ENCODE results near the gene SLC4A8.
"Not testable (repeated sequence)": the region's sequence is repeated elsewhere in the genome, so short reads cannot be mapped to it uniquely, and the experiment has no call there.

SLC4A8 gene

DNA sequence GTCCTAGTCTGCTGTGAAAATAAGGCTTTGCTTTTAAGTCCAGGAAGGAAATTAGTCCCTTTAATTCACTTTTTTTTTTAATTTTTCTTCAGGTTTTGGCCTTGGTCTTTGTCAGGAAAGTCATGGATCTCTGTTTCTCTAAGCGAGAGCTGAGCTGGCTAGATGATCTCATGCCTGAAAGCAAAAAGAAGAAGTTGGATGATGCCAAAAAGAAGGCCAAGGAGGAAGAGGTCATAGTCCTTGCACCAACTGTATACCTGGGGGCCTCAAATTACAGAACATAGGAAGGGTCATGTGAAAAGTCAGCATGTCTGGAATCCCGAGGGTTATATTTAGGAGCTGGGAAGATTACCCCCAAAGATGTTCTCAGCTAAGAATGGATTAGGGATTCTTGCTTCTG lies 72.3 kb downstream of the SLC4A8 start:
- H3K36me3 ChIP-seq (ENCODE audit: insufficient read depth, low read length): no peaks in the 10 kb centered on the region
- H3K4me3 ChIP-seq (ENCODE audit: low read depth in 1 of 2, low read length in 2 of 2): no peak overlapping the region
- no peaks in the 10 kb centered on the region for H3K27me3 ChIP-seq (ENCODE audit: control insufficient read depth in 1 of 2, insufficient read depth in 2 of 2, low read length in 2 of 2)
- no peak overlapping the region for H3K9ac ChIP-seq (ENCODE audit: low read length)
- H3K9me3 ChIP-seq (ENCODE audit: low read length): no peaks in the 10 kb centered on the region
- H3K4me1 ChIP-seq (ENCODE audit: insufficient read depth, low read length): no peaks in the 10 kb centered on the region
- H3K27ac ChIP-seq (ENCODE audit: low read depth, low read length): no peak overlapping the region

- Histone ChIP-seq H3K27me3 (ENCODE audit: control insufficient read depth in 1 of 2, insufficient read depth in 2 of 2, low read length in 2 of 2) (no peaks in the 10 kb centered on the region), H3K9me3 (ENCODE audit: low read length) (no peaks in the 10 kb centered on the region), H3K27ac (ENCODE audit: low read depth, low read length) (no peak overlapping the region), H3K4me3 (ENCODE audit: low read depth in 1 of 2, low read length in 2 of 2) (no peak overlapping the region), H3K9ac (ENCODE audit: low read length) (no peak overlapping the region), H3K36me3 (ENCODE audit: insufficient read depth, low read length) (no peaks in the 10 kb centered on the region), H3K4me1 (ENCODE audit: insufficient read depth, low read length) (no peaks in the 10 kb centered on the region)
Observed at GRCh38 chr12:51504851-51505250, 80.2 kb downstream of the SLC4A8 start.

- H3K27me3 ChIP-seq (ENCODE audit: control insufficient read depth in 1 of 2, insufficient read depth in 2 of 2, low read length in 2 of 2): no peaks in the 10 kb centered on the region
- no peak overlapping the region for H3K27ac ChIP-seq (ENCODE audit: low read depth, low read length)
- H3K36me3 ChIP-seq (ENCODE audit: insufficient read depth, low read length): no peaks in the 10 kb centered on the region
- no peaks in the 10 kb centered on the region for H3K4me1 ChIP-seq (ENCODE audit: insufficient read depth, low read length)
- H3K9me3 ChIP-seq (ENCODE audit: low read length): no peaks in the 10 kb centered on the region
- H3K4me3 ChIP-seq (ENCODE audit: low read depth in 1 of 2, low read length in 2 of 2): no peak overlapping the region
- no peak overlapping the region for H3K9ac ChIP-seq (ENCODE audit: low read length)
Observed at GRCh38 chr12:51505360-51506105, 80.9 kb downstream of the SLC4A8 start.

DNA sequence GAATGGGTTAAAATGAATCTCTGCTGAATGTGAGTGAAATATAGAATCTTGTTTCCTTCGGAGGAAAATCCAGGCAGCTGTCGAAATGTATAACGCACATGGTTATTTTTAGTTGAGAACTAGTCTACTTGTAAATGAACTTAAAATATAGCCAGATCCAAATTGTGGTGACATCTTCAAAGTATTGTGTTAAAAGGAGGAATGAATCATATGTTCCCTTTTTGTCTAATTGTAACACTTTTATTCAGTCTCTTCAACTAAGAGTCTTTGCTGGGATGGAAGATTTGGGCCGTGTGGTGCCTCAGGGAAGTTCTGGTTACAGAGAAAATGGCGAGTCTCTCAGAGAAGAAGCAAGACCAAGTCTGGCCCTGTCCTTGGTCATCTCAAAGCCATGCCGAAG lies 82.5 kb downstream of the SLC4A8 start:
- Histone ChIP-seq H3K9me3 (ENCODE audit: low read length) (no peaks in the 10 kb centered on the region), H3K27ac (ENCODE audit: low read depth, low read length) (no peak overlapping the region)

DNA sequence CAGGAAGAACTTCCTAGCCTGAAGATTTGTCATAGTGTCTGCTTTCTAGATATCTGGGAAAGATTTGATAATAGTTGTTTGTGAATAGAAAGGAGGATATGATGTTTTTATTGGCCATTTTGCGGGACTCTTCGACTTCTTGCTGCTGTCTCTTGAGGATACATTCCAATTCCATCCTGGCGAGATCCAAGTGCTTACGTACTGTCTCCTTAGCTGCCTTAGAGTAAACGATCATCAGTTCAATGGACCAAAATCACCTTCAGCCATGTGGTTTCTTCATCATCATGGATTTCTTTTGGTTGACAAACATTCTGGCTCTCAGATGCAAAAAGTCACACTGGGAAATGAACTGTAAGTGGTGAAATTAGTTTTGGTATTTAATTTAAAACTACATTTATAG lies 83.7 kb downstream of the SLC4A8 start:
- H3K9me3 ChIP-seq (ENCODE audit: low read length): no peaks in the 10 kb centered on the region
- H3K27me3 ChIP-seq (ENCODE audit: control insufficient read depth in 1 of 2, insufficient read depth in 2 of 2, low read length in 2 of 2): no peaks in the 10 kb centered on the region
- no peaks in the 10 kb centered on the region for H3K4me1 ChIP-seq (ENCODE audit: insufficient read depth, low read length)
- H3K9ac ChIP-seq (ENCODE audit: low read length): no peak overlapping the region
- H3K4me3 ChIP-seq (ENCODE audit: low read depth in 1 of 2, low read length in 2 of 2): no peak overlapping the region
- H3K36me3 ChIP-seq (ENCODE audit: insufficient read depth, low read length): no peaks in the 10 kb centered on the region
- H3K27ac ChIP-seq (ENCODE audit: low read depth, low read length): no peak overlapping the region

More for the DNA sequence above, 82.5 kb downstream of the SLC4A8 start:
- no peaks in the 10 kb centered on the region for H3K4me1 ChIP-seq (ENCODE audit: insufficient read depth, low read length)
- H3K9ac ChIP-seq (ENCODE audit: low read length): no peak overlapping the region
- no peak overlapping the region for H3K4me3 ChIP-seq (ENCODE audit: low read depth in 1 of 2, low read length in 2 of 2)
- H3K36me3 ChIP-seq (ENCODE audit: insufficient read depth, low read length): no peaks in the 10 kb centered on the region
- no peaks in the 10 kb centered on the region for H3K27me3 ChIP-seq (ENCODE audit: control insufficient read depth in 1 of 2, insufficient read depth in 2 of 2, low read length in 2 of 2)

- Histone ChIP-seq H3K9me3 (ENCODE audit: low read length) (no peaks in the 10 kb centered on the region), H3K4me3 (ENCODE audit: low read depth in 1 of 2, low read length in 2 of 2) (no peak overlapping the region), H3K27me3 (ENCODE audit: control insufficient read depth in 1 of 2, insufficient read depth in 2 of 2, low read length in 2 of 2) (no peaks in the 10 kb centered on the region), H3K27ac (ENCODE audit: low read depth, low read length) (no peak overlapping the region), H3K4me1 (ENCODE audit: insufficient read depth, low read length) (no peaks in the 10 kb centered on the region), H3K36me3 (ENCODE audit: insufficient read depth, low read length) (no peaks in the 10 kb centered on the region), H3K9ac (ENCODE audit: low read length) (no peak overlapping the region)
Observed at GRCh38 chr12:51511546-51512260, 87.1 kb downstream of the SLC4A8 start.

- Histone ChIP-seq H3K27me3 (ENCODE audit: control insufficient read depth in 1 of 2, insufficient read depth in 2 of 2, low read length in 2 of 2) (no peaks in the 10 kb centered on the region), H3K9ac (ENCODE audit: low read length) (no peak overlapping the region), H3K9me3 (ENCODE audit: low read length) (no peaks in the 10 kb centered on the region), H3K36me3 (ENCODE audit: insufficient read depth, low read length) (no peaks in the 10 kb centered on the region), H3K4me1 (ENCODE audit: insufficient read depth, low read length) (no peaks in the 10 kb centered on the region), H3K27ac (ENCODE audit: low read depth, low read length) (no peak overlapping the region), H3K4me3 (ENCODE audit: low read depth in 1 of 2, low read length in 2 of 2) (no peak overlapping the region)
Observed at GRCh38 chr12:51512438-51512837, 87.8 kb downstream of the SLC4A8 start.

DNA sequence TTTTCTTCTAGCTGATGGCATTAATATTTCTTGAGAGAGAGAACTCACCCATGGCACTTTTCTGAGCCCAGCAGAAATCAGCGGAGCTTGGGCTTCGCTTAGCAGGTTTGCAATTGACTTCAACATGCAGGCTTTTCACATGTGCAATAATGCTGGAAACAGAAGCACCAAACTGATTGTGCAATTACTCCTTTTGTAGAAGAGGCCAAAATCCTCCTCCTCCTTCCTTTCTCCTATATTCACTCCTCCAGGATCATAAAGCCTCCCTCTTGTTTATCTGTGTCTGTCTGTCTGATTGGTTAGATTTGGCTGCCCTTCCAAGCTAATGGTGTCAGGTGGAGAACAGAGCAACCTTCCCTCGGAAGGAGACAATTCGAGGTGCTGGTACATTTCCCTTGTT lies 90.4 kb downstream of the SLC4A8 start:
- not testable (repeated sequence) for H3K4me1 ChIP-seq (ENCODE audit: insufficient read depth, low read length); H3K27ac ChIP-seq (ENCODE audit: low read depth, low read length); H3K36me3 ChIP-seq (ENCODE audit: insufficient read depth, low read length); H3K9ac ChIP-seq (ENCODE audit: low read length); H3K9me3 ChIP-seq (ENCODE audit: low read length); H3K27me3 ChIP-seq (ENCODE audit: control insufficient read depth in 1 of 2, insufficient read depth in 2 of 2, low read length in 2 of 2); H3K4me3 ChIP-seq (ENCODE audit: low read depth in 1 of 2, low read length in 2 of 2)

GRCh38 chr12:51517316-51517715 lies 92.7 kb downstream of the SLC4A8 start:
- no peaks in the 10 kb centered on the region for H3K27me3 ChIP-seq (ENCODE audit: control insufficient read depth in 1 of 2, insufficient read depth in 2 of 2, low read length in 2 of 2)
- no peaks in the 10 kb centered on the region for H3K36me3 ChIP-seq (ENCODE audit: insufficient read depth, low read length)
- no peaks in the 10 kb centered on the region for H3K4me1 ChIP-seq (ENCODE audit: insufficient read depth, low read length)
- no peaks in the 10 kb centered on the region for H3K9me3 ChIP-seq (ENCODE audit: low read length)
- no peak overlapping the region for H3K9ac ChIP-seq (ENCODE audit: low read length)
- H3K27ac ChIP-seq (ENCODE audit: low read depth, low read length): no peak overlapping the region
- no peak overlapping the region for H3K4me3 ChIP-seq (ENCODE audit: low read depth in 1 of 2, low read length in 2 of 2)

DNA sequence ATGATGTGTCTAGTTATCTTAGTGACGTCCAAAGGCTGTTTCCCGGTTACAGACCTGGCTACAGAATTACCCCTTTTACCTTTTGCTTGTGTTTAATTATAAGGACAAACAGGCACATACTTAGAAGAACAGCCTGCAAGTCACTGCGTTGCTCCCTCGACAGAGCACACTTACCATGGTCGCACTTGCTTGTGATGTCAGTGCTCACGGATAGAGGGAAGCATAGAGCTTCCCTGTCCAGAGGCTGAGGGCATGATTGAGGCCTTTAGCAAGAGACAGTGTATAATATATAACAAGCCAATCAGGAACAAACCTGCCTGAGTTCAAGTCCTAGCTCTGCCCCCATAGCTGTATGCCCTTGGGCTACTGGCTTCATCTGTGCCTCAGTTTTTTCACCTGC lies 93.2 kb downstream of the SLC4A8 start:
- H3K36me3 ChIP-seq (ENCODE audit: insufficient read depth, low read length): no peaks in the 10 kb centered on the region
- H3K9ac ChIP-seq (ENCODE audit: low read length): no peak overlapping the region
- H3K9me3 ChIP-seq (ENCODE audit: low read length): no peaks in the 10 kb centered on the region
- H3K27ac ChIP-seq (ENCODE audit: low read depth, low read length): no peak overlapping the region
- no peaks in the 10 kb centered on the region for H3K27me3 ChIP-seq (ENCODE audit: control insufficient read depth in 1 of 2, insufficient read depth in 2 of 2, low read length in 2 of 2)
- H3K4me3 ChIP-seq (ENCODE audit: low read depth in 1 of 2, low read length in 2 of 2): no peak overlapping the region
- H3K4me1 ChIP-seq (ENCODE audit: insufficient read depth, low read length): no peaks in the 10 kb centered on the region

- Histone ChIP-seq H3K36me3 (ENCODE audit: insufficient read depth, low read length) (no peaks in the 10 kb centered on the region), H3K9ac (ENCODE audit: low read length) (no peak overlapping the region), H3K4me3 (ENCODE audit: low read depth in 1 of 2, low read length in 2 of 2) (no peak overlapping the region), H3K9me3 (ENCODE audit: low read length) (no peaks in the 10 kb centered on the region), H3K27me3 (ENCODE audit: control insufficient read depth in 1 of 2, insufficient read depth in 2 of 2, low read length in 2 of 2) (no peaks in the 10 kb centered on the region), H3K4me1 (ENCODE audit: insufficient read depth, low read length) (no peaks in the 10 kb centered on the region), H3K27ac (ENCODE audit: low read depth, low read length) (no peak overlapping the region)
Observed at GRCh38 chr12:51519755-51520154, 95.1 kb downstream of the SLC4A8 start.

Data from muscle layer of colon (tissue), 2 donors.